ENCODE measurements around the gene AATF. TPM values are rescaled to one million over a fixed set of nuclear protein-coding genes. Genes with fewer than 3 reads are reported as not detected.

Gene AATF
- total RNA-seq, 5 donors from 2014 or later (not counting 1 experiment from before 2014, with no cell fraction given): 52.5 to 65.0 (median 59.7) TPM

DNA sequence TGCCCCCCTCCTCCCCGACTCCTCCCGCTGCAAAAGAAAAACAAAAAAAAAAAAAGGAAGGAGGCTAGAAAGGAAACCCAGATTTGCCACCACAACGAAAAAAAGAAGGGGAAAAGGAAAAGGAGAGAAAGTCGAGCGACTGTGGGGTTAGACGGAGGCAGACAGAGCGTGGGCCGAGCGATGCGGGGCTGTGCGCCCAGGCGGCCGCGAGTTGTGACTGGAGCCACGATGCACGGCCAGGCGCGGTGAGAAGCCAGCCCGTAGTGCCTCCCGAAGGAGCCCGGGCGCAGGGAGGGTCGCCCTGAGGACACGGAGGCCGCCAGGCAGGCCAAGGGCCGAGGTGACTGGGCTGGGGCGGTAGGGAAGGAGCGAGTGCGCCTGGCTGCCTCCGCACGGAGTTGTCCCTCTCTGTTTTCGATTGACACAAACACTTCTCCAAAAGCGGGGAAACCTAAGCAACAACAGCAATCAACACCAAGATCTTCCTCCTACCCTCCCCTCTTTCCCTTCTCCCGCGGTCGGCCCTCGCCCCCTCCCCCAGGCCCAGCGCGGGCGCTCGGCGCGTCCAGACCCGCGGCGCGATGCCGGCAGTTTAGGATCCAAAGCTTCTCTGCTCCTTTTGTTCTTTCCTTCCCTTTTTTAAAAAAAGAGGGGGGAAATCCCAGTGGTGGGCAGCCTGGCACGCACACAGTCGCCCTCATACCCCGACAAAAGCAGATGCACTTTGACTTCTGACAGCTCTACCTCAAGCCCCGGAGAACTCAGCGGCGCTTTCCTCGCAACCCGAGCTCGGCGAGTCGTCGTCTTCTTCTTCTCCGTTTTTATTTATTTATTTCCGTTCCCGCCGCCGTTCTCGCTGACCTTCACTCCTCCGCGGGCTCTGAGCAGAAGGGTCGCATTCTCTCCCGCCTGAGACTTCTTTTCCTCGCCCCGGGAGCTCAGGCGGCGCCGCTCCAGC, 11.5 kb upstream of the AATF start, which contains the start of gene LHX1:
Gene LHX1, plus strand, starts transcription at position 475 of the 958 bp plus-strand sequence. CDS start 723 bp downstream, outside the sequence.
- peak in 1 of 4 experiments; percentile 24 for ATAC-seq (replicated peaks in 1 of 4)
- CTCF ChIA-PET: no interaction called here
- Histone ChIP-seq H3K27ac (ENCODE audit: low read length) (no peak within 1 kb of the TSS), H3K9me3 (no peaks in the 10 kb centered on the region), H3K4me3 (ENCODE audit: control insufficient read depth in 1 of 2, extremely low read depth in 1 of 2, low read length in 1 of 2) (peak within 1 kb of the TSS; percentile 11 to 68), H3K36me3 (ENCODE audit: control insufficient read depth in 2 of 2, extremely low read depth in 1 of 2, insufficient read depth in 1 of 2, low read length in 1 of 2) (no peaks in the 10 kb centered on the region), H3K27me3 (replicated peaks in 1 of 2; ENCODE audit: control insufficient read depth in 2 of 2, extremely low read depth in 1 of 2, insufficient read depth in 2 of 2, low read length in 1 of 2) (peaks cover 21 to 99% of the 10 kb centered on the region in 2 experiments), H3K4me1 (ENCODE audit: control insufficient read depth in 1 of 2, extremely low read depth in 1 of 2, insufficient read depth in 2 of 2, low read length in 2 of 2) (peaks cover 28 to 95% of the 10 kb centered on the region in 2 experiments)
- POLR2A ChIA-PET: interaction anchor here in 1 of 2 donors (0.6 kb wide), 1 partner anchor 952 kb away, joined by 4 read pairs; no protein-coding TSS in a partner anchor
- H3K9me3 Mint-ChIP-seq: no peaks in the 10 kb centered on the region
- DNase-seq: peak in 3 of 35 experiments; percentile 19 to 51 (median 41)
- peak within 1 kb of the TSS in 1 of 2 donors; percentile 71 for H3K27ac Mint-ChIP-seq
- peaks cover 66 to 90% of the 10 kb centered on the region in 2 donors for H3K27me3 Mint-ChIP-seq
- H3K4me3 Mint-ChIP-seq: peak within 1 kb of the TSS; percentile 62 to 75 (median 71)
- 3% methylated on average over 58 of the region's 75 CpGs for WGBS (ENCODE audit: insufficient coverage)
- no peaks in the 10 kb centered on the region for H3K36me3 Mint-ChIP-seq
- H3K4me1 Mint-ChIP-seq: peaks cover 69 to 75% (median 70%) of the 10 kb centered on the region in 3 donors

DNA sequence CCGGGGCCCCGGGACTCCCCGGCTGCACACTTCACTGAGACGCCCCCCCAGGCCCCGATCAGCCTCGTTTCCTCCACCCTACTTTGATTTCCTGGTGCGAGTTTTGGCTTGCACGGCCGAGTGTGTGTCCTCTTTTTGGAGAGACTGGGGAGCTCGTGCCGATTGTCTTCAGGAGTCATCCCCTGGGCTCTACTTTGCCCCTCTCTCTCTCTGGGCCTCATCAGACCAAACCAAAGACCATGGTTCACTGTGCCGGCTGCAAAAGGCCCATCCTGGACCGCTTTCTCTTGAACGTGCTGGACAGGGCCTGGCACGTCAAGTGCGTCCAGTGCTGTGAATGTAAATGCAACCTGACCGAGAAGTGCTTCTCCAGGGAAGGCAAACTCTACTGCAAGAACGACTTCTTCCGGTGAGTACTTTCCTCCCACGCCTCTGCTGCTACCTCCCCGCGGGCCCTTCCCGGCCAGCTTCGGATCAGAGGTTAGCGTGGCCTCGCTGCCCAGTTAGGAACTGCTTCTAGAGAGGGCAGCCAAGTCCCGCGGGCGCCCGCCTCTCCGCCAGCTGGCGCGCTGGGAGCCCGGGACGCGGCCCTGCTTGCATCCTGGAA, 10.7 kb upstream of the AATF start:
- Mint-ChIP-seq H3K27ac (peak overlapping the region in 1 of 2 donors; percentile 71), H3K4me1 (peaks cover 61 to 67% (median 64%) of the 10 kb centered on the region in 3 donors), H3K4me3 (peak overlapping the region; percentile 62 to 75 (median 71)), H3K9me3 (no peaks in the 10 kb centered on the region), H3K27me3 (peaks cover 58 to 82% of the 10 kb centered on the region in 2 donors), H3K36me3 (no peaks in the 10 kb centered on the region)
- DNase-seq (peak in 4 of 35 experiments; percentile 6 to 45 (median 13)), ATAC-seq (replicated peaks in 1 of 4) (peak in 2 of 4 experiments; percentile 19 to 39)
- ChIA-PET CTCF (no interaction called here), POLR2A (no interaction called here)
- Histone ChIP-seq H3K4me3 (ENCODE audit: control insufficient read depth in 1 of 2, extremely low read depth in 1 of 2, low read length in 1 of 2) (peak overlapping the region; percentile 11 to 68), H3K9me3 (no peaks in the 10 kb centered on the region), H3K4me1 (ENCODE audit: control insufficient read depth in 1 of 2, extremely low read depth in 1 of 2, insufficient read depth in 2 of 2, low read length in 2 of 2) (peaks cover 28 to 95% of the 10 kb centered on the region in 2 experiments), H3K27ac (ENCODE audit: low read length) (no peak overlapping the region), H3K27me3 (replicated peaks in 1 of 2; ENCODE audit: control insufficient read depth in 2 of 2, extremely low read depth in 1 of 2, insufficient read depth in 2 of 2, low read length in 1 of 2) (peaks cover 17 to 99% of the 10 kb centered on the region in 2 experiments), H3K36me3 (ENCODE audit: control insufficient read depth in 2 of 2, extremely low read depth in 1 of 2, insufficient read depth in 1 of 2, low read length in 1 of 2) (no peaks in the 10 kb centered on the region)
- 5% methylated on average over 35 of the region's 36 CpGs for WGBS (ENCODE audit: insufficient coverage)

DNA sequence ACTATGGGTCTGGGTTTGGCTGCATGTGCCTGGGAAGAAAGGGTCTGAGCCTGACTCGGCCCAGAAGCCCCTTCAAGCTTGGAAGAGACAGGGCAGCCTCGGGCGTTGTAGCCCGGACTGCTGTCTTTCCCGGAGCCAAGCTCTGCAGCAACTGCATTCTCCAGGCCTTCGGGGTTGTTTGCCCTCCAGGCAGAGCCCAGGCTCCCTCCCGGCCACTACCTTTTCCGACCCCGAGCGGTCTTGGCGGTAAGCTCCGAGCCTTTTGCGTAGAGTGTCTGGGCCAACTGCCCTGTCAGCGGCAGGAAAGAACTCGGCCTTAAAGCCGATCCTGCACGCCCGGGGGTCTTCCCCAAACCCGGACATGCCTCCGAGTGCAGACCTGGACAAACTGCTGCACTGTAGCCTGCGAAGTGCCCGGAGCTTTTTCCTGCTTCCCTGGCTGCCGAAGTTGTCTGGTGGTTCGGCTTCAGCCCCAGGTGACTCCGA, 10.1 kb upstream of the AATF start:
- Mint-ChIP-seq H3K36me3 (no peaks in the 10 kb centered on the region), H3K9me3 (peaks cover 0 to under 1% (median 0%) of the 10 kb centered on the region in 3 donors), H3K4me1 (peaks cover 58 to 65% (median 61%) of the 10 kb centered on the region in 3 donors), H3K27me3 (peaks cover 59 to 82% of the 10 kb centered on the region in 2 donors), H3K27ac (peak overlapping the region in 1 of 2 donors; percentile 61), H3K4me3 (peak overlapping the region in 2 of 3 donors; percentile 50 to 75)
- ATAC-seq (replicated peaks in 1 of 4) (no peak), DNase-seq (peak in 2 of 35 experiments; percentile 11 to 29)
- Histone ChIP-seq H3K36me3 (ENCODE audit: control insufficient read depth in 2 of 2, extremely low read depth in 1 of 2, insufficient read depth in 1 of 2, low read length in 1 of 2) (no peaks in the 10 kb centered on the region), H3K4me1 (ENCODE audit: control insufficient read depth in 1 of 2, extremely low read depth in 1 of 2, insufficient read depth in 2 of 2, low read length in 2 of 2) (peaks cover 28 to 95% of the 10 kb centered on the region in 2 experiments), H3K27me3 (replicated peaks in 1 of 2; ENCODE audit: control insufficient read depth in 2 of 2, extremely low read depth in 1 of 2, insufficient read depth in 2 of 2, low read length in 1 of 2) (peaks cover 17 to 99% of the 10 kb centered on the region in 2 experiments), H3K4me3 (ENCODE audit: control insufficient read depth in 1 of 2, extremely low read depth in 1 of 2, low read length in 1 of 2) (peak overlapping the region in 1 of 2 donors; percentile 68), H3K9me3 (no peaks in the 10 kb centered on the region), H3K27ac (ENCODE audit: low read length) (no peak overlapping the region)
- POLR2A ChIA-PET: no interaction called here
- CTCF ChIA-PET: no interaction called here
- WGBS (ENCODE audit: insufficient coverage): 4% methylated on average over 25 of the region's 25 CpGs

- Histone ChIP-seq H3K27me3 (replicated peaks in 1 of 2; ENCODE audit: control insufficient read depth in 2 of 2, extremely low read depth in 1 of 2, insufficient read depth in 2 of 2, low read length in 1 of 2) (peaks cover 20 to 94% of the 10 kb centered on the region in 2 experiments), H3K4me1 (ENCODE audit: control insufficient read depth in 1 of 2, extremely low read depth in 1 of 2, insufficient read depth in 2 of 2, low read length in 2 of 2) (peaks cover 28 to 90% of the 10 kb centered on the region in 2 experiments), H3K36me3 (ENCODE audit: control insufficient read depth in 2 of 2, extremely low read depth in 1 of 2, insufficient read depth in 1 of 2, low read length in 1 of 2) (no peaks in the 10 kb centered on the region), H3K4me3 (ENCODE audit: control insufficient read depth in 1 of 2, extremely low read depth in 1 of 2, low read length in 1 of 2) (peak overlapping the region in 1 of 2 donors; percentile 68), H3K27ac (ENCODE audit: low read length) (no peak overlapping the region), H3K9me3 (no peaks in the 10 kb centered on the region)
- CTCF ChIA-PET: no interaction called here
- H3K27me3 Mint-ChIP-seq: peaks cover 59 to 81% of the 10 kb centered on the region in 2 donors
- peak overlapping the region in 1 of 2 donors; percentile 61 for H3K27ac Mint-ChIP-seq
- H3K36me3 Mint-ChIP-seq: no peaks in the 10 kb centered on the region
- POLR2A ChIA-PET: interaction anchor here in 1 of 2 donors (0.5 kb wide), 1 partner anchor 13 kb away, joined by 4 read pairs; no protein-coding TSS in a partner anchor
- peaks cover 0 to 2% (median 0%) of the 10 kb centered on the region in 3 donors for H3K9me3 Mint-ChIP-seq
- ATAC-seq (replicated peaks in 1 of 4): no peak
- peak in 2 of 35 experiments; percentile 10 to 30 for DNase-seq
- H3K4me3 Mint-ChIP-seq: peak overlapping the region; percentile 25 to 75 (median 50)
- H3K4me1 Mint-ChIP-seq: peaks cover 56 to 63% (median 57%) of the 10 kb centered on the region in 3 donors
- WGBS (ENCODE audit: insufficient coverage): 13% methylated on average over 28 of the region's 43 CpGs
Measured at GRCh38 chr17:36939052-36939801, 9.5 kb upstream of the AATF start.

DNA sequence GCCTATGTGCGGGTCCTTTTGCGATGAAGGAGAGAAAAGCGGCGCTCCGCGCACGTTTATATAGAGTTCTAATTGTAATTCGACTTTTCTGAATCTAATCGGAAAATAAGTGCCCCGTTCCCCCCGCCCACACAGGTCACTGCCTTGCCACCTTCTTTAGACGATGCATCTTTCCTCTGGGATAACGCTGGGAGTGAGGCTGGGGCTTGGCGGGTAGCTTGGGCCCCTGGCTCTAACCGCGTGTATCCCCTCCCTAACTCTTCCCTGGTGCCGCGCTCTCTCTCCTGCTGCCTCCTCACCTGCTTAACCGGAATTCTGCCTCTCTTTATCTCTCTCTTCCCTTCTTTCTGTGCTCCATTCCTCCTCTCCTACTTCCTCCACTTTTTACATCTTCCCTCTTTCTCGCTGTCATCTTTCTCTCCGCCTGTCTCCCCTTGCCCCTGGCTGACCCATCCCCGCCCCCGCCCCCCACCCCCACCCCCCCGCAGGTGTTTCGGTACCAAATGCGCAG, 8.9 kb upstream of the AATF start:
- Mint-ChIP-seq H3K27ac (peak overlapping the region in 1 of 2 donors; percentile 66), H3K9me3 (peaks cover 0 to 2% (median 0%) of the 10 kb centered on the region in 3 donors), H3K4me1 (peaks cover 56 to 61% (median 57%) of the 10 kb centered on the region in 3 donors), H3K36me3 (no peaks in the 10 kb centered on the region), H3K4me3 (peak overlapping the region in 1 of 3 donors; percentile 28), H3K27me3 (peaks cover 62 to 83% of the 10 kb centered on the region in 2 donors)
- no peaks in the 10 kb centered on the region for H3K9me3 ChIP-seq
- POLR2A ChIA-PET: interaction anchor here in 1 of 2 donors (0.5 kb wide), 1 partner anchor 14 kb away, joined by 4 read pairs; no protein-coding TSS in a partner anchor
- CTCF ChIA-PET: no interaction called here
- peaks cover 26 to 88% of the 10 kb centered on the region in 2 experiments for H3K27me3 ChIP-seq (replicated peaks in 1 of 2; ENCODE audit: control insufficient read depth in 2 of 2, extremely low read depth in 1 of 2, insufficient read depth in 2 of 2, low read length in 1 of 2)
- no peak overlapping the region for H3K4me3 ChIP-seq (ENCODE audit: control insufficient read depth in 1 of 2, extremely low read depth in 1 of 2, low read length in 1 of 2)
- no peaks in the 10 kb centered on the region for H3K36me3 ChIP-seq (ENCODE audit: control insufficient read depth in 2 of 2, extremely low read depth in 1 of 2, insufficient read depth in 1 of 2, low read length in 1 of 2)
- no peak overlapping the region for H3K27ac ChIP-seq (ENCODE audit: low read length)
- H3K4me1 ChIP-seq (ENCODE audit: control insufficient read depth in 1 of 2, extremely low read depth in 1 of 2, insufficient read depth in 2 of 2, low read length in 2 of 2): peaks cover 27 to 84% of the 10 kb centered on the region in 2 experiments
- DNase-seq (no peak), ATAC-seq (replicated peaks in 1 of 4) (no peak)
- WGBS (ENCODE audit: insufficient coverage): 11% methylated on average over 7 of the region's 26 CpGs

All from T-cell (primary cell).